SIG-M5 treated with dmso at 0.1 percent for 504 hours (cell line): Measurements from ENCODE around the gene CBX7.

Experiments
- DNase-seq: peaks from one replicate; lab custom pipeline; 2025; ENCODE audit not compliant: unreplicated experiment; lab: John Stamatoyannopoulos, UW

Gene CBX7

GRCh38 chr22:39148026-39148726 lies 4.3 kb downstream of the CBX7 start:
- DNase-seq = no peak

GRCh38 chr22:39147335-39148025 lies 5.0 kb downstream of the CBX7 start:
- DNase-seq = no peak

- DNase-seq = no peak
These were observed 6.0 kb downstream of the CBX7 start for GRCh38 chr22:39146256-39147101.

- DNase-seq = peak; percentile 36
These were observed 8.2 kb downstream of the CBX7 start for GRCh38 chr22:39144101-39144767.

GRCh38 chr22:39142088-39142680 lies 10.3 kb downstream of the CBX7 start:
- DNase-seq = no peak

GRCh38 chr22:39139933-39140332 lies 12.5 kb downstream of the CBX7 start:
- DNase-seq = no peak

GRCh38 chr22:39138357-39138997 lies 14.0 kb downstream of the CBX7 start:
- no peak for DNase-seq

GRCh38 chr22:39136317-39136716 lies 16.2 kb downstream of the CBX7 start:
- no peak for DNase-seq

GRCh38 chr22:39135092-39135896 lies 17.2 kb downstream of the CBX7 start:
- DNase-seq = no peak

GRCh38 chr22:39134366-39135091 lies 18.0 kb downstream of the CBX7 start:
- no peak for DNase-seq

- DNase-seq = no peak
These were observed 18.6 kb downstream of the CBX7 start for GRCh38 chr22:39133871-39134270.

GRCh38 chr22:39132871-39133524 lies 19.5 kb downstream of the CBX7 start:
- DNase-seq = no peak

- no peak for DNase-seq
These were observed 20.2 kb downstream of the CBX7 start for GRCh38 chr22:39132281-39132680.

- no peak for DNase-seq
These were observed 21.3 kb downstream of the CBX7 start for GRCh38 chr22:39130892-39131855.

- no peak for DNase-seq
These were observed 22.3 kb downstream of the CBX7 start for GRCh38 chr22:39130152-39130704.

- no peak for DNase-seq
These were observed 22.7 kb downstream of the CBX7 start for GRCh38 chr22:39129746-39130145.

- no peak for DNase-seq
These were observed 23.4 kb downstream of the CBX7 start for GRCh38 chr22:39129081-39129480.
